A549 (cell line): ENCODE results near the gene PFAS. TPM values are rescaled to one million over a fixed set of nuclear protein-coding genes. Genes with fewer than 3 reads are reported as not detected.

Experiments used
- ATAC-seq, 2 experiments: fragments of 200-7000 bp in 1 of 2; fragments of >200 bp in 1 of 2; cut with Nextera tagmentation in 1 of 2; cut with Tn5 transposase in 1 of 2; 3 replicates each; pipeline versions ENCODE4 v1.8.0 to v1.9.1; 2018 to 2020; ENCODE audit warnings: mild to moderate bottlenecking in 1 of 2, moderate library complexity in 1 of 2
- CTCF ChIA-PET: fragments of 300-600 bp; sonication (Branson Sonifier 250); formaldehyde crosslinking; extraction: SDS; loops from one replicate; lab custom pipeline; 2021; ENCODE audit warnings: antibody characterized with exemption, inconsistent platforms; lab: Yijun Ruan, JAX
- POLR2A ChIA-PET: fragments of 350-600 bp; formaldehyde crosslinking; extraction: SDS; loops from one replicate; lab custom pipeline; 2021; ENCODE audit warnings: antibody characterized with exemption, inconsistent platforms; lab: Yijun Ruan, JAX
- DNase-seq, 2 experiments: peaks; one replicate each; pipeline versions ENCODE4 v3.0.0 to v3.0.0-alpha.2; 2011 to 2016; ENCODE audit warnings: low read depth in 1 of 2, low spot score in 1 of 2
- FAIRE-seq: peaks from 2 replicates; lab custom pipeline; 2011; peaks lifted over from hg19 to GRCh38; lab: Jason Lieb, UNC
- H3K27ac ChIP-seq, 2 experiments: fragments of >200 bp; sonication (Bioruptor Twin); formaldehyde crosslinking; 3 replicates each; pipeline ENCODE4 v1.5.1; 2016 to 2017
- H3K4me1 ChIP-seq: fragments of >200 bp; sonication (Bioruptor Twin); formaldehyde crosslinking; 3 replicates; pipeline ENCODE4 v1.6.1; 2016
- H3K4me2 ChIP-seq: fragments of >200 bp; sonication (Bioruptor Twin); formaldehyde crosslinking; 3 replicates; pipeline ENCODE4 v1.6.1; 2016
- H3K4me3 ChIP-seq: fragments of >200 bp; sonication (Bioruptor Twin); formaldehyde crosslinking; 3 replicates; pipeline ENCODE4 v1.5.1; 2016
- H3K9me3 ChIP-seq: fragments of >200 bp; sonication (Bioruptor Twin); formaldehyde crosslinking; 3 replicates; pipeline ENCODE4 v1.6.1; 2016
- EHMT2 ChIP-seq: fragments of 200-600 bp; sonication (generic); IDR thresholded peaks from 2 replicates; pipeline ENCODE4 v1.6.1; 2016; ENCODE audit warnings: antibody characterized with exemption, low read depth, mild to moderate bottlenecking, moderate library complexity
- EP300 ChIP-seq, 2 experiments: fragments of >200 bp; sonication (Bioruptor Twin); formaldehyde crosslinking; IDR thresholded peaks; 2 replicates in 1 of 2; 3 replicates in 1 of 2; pipeline ENCODE4 v1.6.1; 2016 to 2017
- ESRRA ChIP-seq: fragments of 150-350 bp; IDR thresholded peaks from 2 replicates; pipeline ENCODE4 v1.6.1; 2014; ENCODE audit warnings: mild to moderate bottlenecking, low read length, borderline replicate concordance
- FOSB ChIP-seq: fragments of 250-450 bp; sonication (Bioruptor Pico); IDR thresholded peaks from 2 replicates; pipeline ENCODE4 v1.5.0; 2020; ENCODE audit warnings: mild to moderate bottlenecking, moderate library complexity
- GATA3 ChIP-seq: IDR thresholded peaks from 2 replicates; pipeline ENCODE4 v1.6.1; 2012; ENCODE audit warnings: borderline replicate concordance
- HDAC2 ChIP-seq: fragments of 200-600 bp; sonication (generic); IDR thresholded peaks from 2 replicates; pipeline ENCODE4 v1.6.1; 2016
- HEYL ChIP-seq: fragments of 250-450 bp; sonication (Bioruptor Pico); IDR thresholded peaks from 2 replicates; pipeline ENCODE4 v1.8.0; 2021; ENCODE audit warnings: mild to moderate bottlenecking, moderate library complexity
- HMGXB4 ChIP-seq: fragments of 250-450 bp; sonication (Bioruptor Pico); IDR thresholded peaks from 2 replicates; pipeline ENCODE4 v1.5.0; 2021; ENCODE audit warnings: mild to moderate bottlenecking, moderate library complexity, borderline replicate concordance
- HOXB13 ChIP-seq: fragments of 250-450 bp; sonication (Bioruptor Pico); IDR thresholded peaks from 2 replicates; pipeline ENCODE4 v1.5.0; 2020; ENCODE audit warnings: low read depth, mild to moderate bottlenecking, moderate library complexity
- MAX ChIP-seq: IDR thresholded peaks from 2 replicates; pipeline ENCODE4 v1.6.1; 2012
- NFE2L2 ChIP-seq: fragments of 150-350 bp; conservative IDR thresholded peaks from 2 replicates; pipeline ENCODE4 v1.6.1; 2014; ENCODE audit warnings: low read length
- NPAS2 ChIP-seq: fragments of 250-450 bp; sonication (Bioruptor Pico); IDR thresholded peaks from 2 replicates; pipeline ENCODE4 v1.8.0; 2022; ENCODE audit warnings: mild to moderate bottlenecking, moderate library complexity, borderline replicate concordance
- PHF8 ChIP-seq: fragments of 200-600 bp; sonication (generic); IDR thresholded peaks from 2 replicates; pipeline ENCODE4 v1.6.1; 2016; ENCODE audit warnings: low read depth, mild to moderate bottlenecking, antibody characterized with exemption, moderate library complexity, borderline replicate concordance
- POLR2AphosphoS2 ChIP-seq: conservative IDR thresholded peaks from 2 replicates; pipeline ENCODE4 v1.6.1; 2012; ENCODE audit warnings: low read length, improper control_type of control experiment, inconsistent platforms
- RAD21 ChIP-seq, 2 experiments: fragments of >200 bp in 1 of 2; sonication (Bioruptor Twin) in 1 of 2; formaldehyde crosslinking in 1 of 2; IDR thresholded peaks in 1 of 2; conservative IDR thresholded peaks in 1 of 2; 2 replicates in 1 of 2; 3 replicates in 1 of 2; pipeline ENCODE4 v1.6.1; 2012 to 2018; ENCODE audit warnings: inconsistent platforms in 1 of 2
- RCOR1 ChIP-seq: fragments of 150-350 bp; IDR thresholded peaks from 2 replicates; pipeline ENCODE4 v1.6.1; 2014; ENCODE audit warnings: antibody characterized with exemption, low read length, low read depth
- TFCP2L1 ChIP-seq: fragments of 250-450 bp; sonication (Bioruptor Pico); IDR thresholded peaks from 2 replicates; pipeline ENCODE4 v1.5.0; 2021; ENCODE audit warnings: mild to moderate bottlenecking
- USF2 ChIP-seq: fragments of 450-650 bp; IDR thresholded peaks from 2 replicates; pipeline ENCODE4 v1.6.1; 2014; ENCODE audit warnings: antibody characterized with exemption
- ZFP36 ChIP-seq: fragments of 450-650 bp; IDR thresholded peaks from 2 replicates; pipeline ENCODE4 v1.6.1; 2014; ENCODE audit warnings: borderline replicate concordance; ENCODE audit not compliant: partially characterized antibody
- WGBS: methylation state at CpG from one replicate; pipeline ENCODE4 v1.1.6; 2017; ENCODE audit errors: missing lambda C conversion rate; 5-methylcytosine and 5-hydroxymethylcytosine counted together
- polyA plus RNA-seq, 4 experiments: library from polyadenylated mRNA; depleted of rRNA in 3 of 4; stranded (reverse); fragments of >200 nt; fragmentation: RNase III in 1 of 4; extraction: RNeasy Plus Mini Kit Qiagen cat#74134 plus additional on column Dnase treatment in 1 of 4; gene quantifications; 2 replicates in 3 of 4; 3 replicates in 1 of 4; pipeline ENCODE4 v1.2.3, GENCODE V29; 2011 to 2017
- TF ChIP-seq, protein P1 (sequence below): IDR thresholded peaks from 2 replicates; pipeline ENCODE4 v1.6.1; 2012

Gene PFAS
- polyA plus RNA-seq, 2 of the 4 experiments (the other 2 are of a cell fraction) = 51.9 to 58.2 TPM

GRCh38 chr17:8272421-8272820 is 23.3 kb downstream of the PFAS start:
- ATAC-seq (no peak), FAIRE-seq (no peak), DNase-seq (no peak)
- Histone ChIP-seq H3K9me3 (no peaks in the 10 kb centered on the region), H3K27ac (no peak overlapping the region), H3K4me3 (no peak overlapping the region), H3K4me1 (no peaks in the 10 kb centered on the region), H3K4me2 (no peak overlapping the region)
- POLR2A ChIA-PET = interaction anchor here (1.0 to 1.8 kb wide), 2 partner anchors 16 to 23 kb away, joined by 3 to 5 read pairs; partner anchors contain the start of gene RANGRF
- CTCF ChIA-PET = interaction anchor here (3.3 kb wide), 1 partner anchor 17 kb away, joined by 14 read pairs; no protein-coding TSS in a partner anchor
- WGBS = 92% methylated on average over 1 of the region's 1 CpG
- TF ChIP-seq TFCP2L1 (no peak), NFE2L2 (no peak), EP300 (IDR thresholded peaks at IDR 0.05) (no peak), HOXB13 (CRISPR knock-in tag) (no peak), ESRRA (no peak), HEYL (no peak), ZFP36 (no peak), POLR2AphosphoS2 (no peak), MAX (no peak), HMGXB4 (CRISPR knock-in tag) (no peak)
- TF ChIP-seq, protein P1, sequence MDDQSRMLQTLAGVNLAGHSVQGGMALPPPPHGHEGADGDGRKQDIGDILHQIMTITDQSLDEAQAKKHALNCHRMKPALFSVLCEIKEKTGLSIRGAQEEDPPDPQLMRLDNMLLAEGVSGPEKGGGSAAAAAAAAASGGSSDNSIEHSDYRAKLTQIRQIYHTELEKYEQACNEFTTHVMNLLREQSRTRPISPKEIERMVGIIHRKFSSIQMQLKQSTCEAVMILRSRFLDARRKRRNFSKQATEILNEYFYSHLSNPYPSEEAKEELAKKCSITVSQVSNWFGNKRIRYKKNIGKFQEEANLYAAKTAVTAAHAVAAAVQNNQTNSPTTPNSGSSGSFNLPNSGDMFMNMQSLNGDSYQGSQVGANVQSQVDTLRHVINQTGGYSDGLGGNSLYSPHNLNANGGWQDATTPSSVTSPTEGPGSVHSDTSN = no peak

- ChIA-PET CTCF (interaction anchor here (0.7 to 2.0 kb wide), 3 partner anchors 8 to 1168 kb away, joined by 3 to 6 read pairs (median 3); no protein-coding TSS in a partner anchor), POLR2A (interaction anchor here (1.8 kb wide), 1 partner anchor 15 kb away, joined by 5 read pairs; the partner anchor contains the start of gene RANGRF)
- Histone ChIP-seq H3K9me3 (no peaks in the 10 kb centered on the region), H3K4me2 (no peak overlapping the region), H3K4me1 (no peaks in the 10 kb centered on the region), H3K4me3 (no peak overlapping the region), H3K27ac (no peak overlapping the region)
- DNase-seq (no peak), FAIRE-seq (no peak), ATAC-seq (no peak)
- WGBS = 92% methylated on average over 4 of the region's 4 CpGs
- no peak for TF ChIP-seq PHF8
- TF ChIP-seq NPAS2 (CRISPR knock-in tag) = no peak
- TF ChIP-seq GATA3 = no peak
- no peak for TF ChIP-seq RAD21 (conservative IDR thresholded peaks at IDR 0.05 in 1 of 2, IDR thresholded peaks at IDR 0.05 in 1 of 2)
- TF ChIP-seq FOSB = no peak
- TF ChIP-seq EHMT2 = no peak
These were observed 24.9 kb downstream of the PFAS start for GRCh38 chr17:8273884-8274444.

GRCh38 chr17:8274816-8275215 is 25.7 kb downstream of the PFAS start:
- ChIA-PET POLR2A (interaction anchor here (2.1 kb wide), 1 partner anchor 14 kb away, joined by 8 read pairs; the partner anchor contains the start of gene RANGRF), CTCF (interaction anchor here (1.1 to 2.0 kb wide), 2 partner anchors 9 to 201 kb away, joined by 6 to 7 read pairs; no protein-coding TSS in a partner anchor)
- DNase-seq = no peak
- Histone ChIP-seq H3K27ac (no peak overlapping the region), H3K9me3 (no peaks in the 10 kb centered on the region), H3K4me2 (no peak overlapping the region), H3K4me1 (no peaks in the 10 kb centered on the region), H3K4me3 (no peak overlapping the region)
- no peak for ATAC-seq
- FAIRE-seq = no peak
- 73% methylated on average over 5 of the region's 5 CpGs for WGBS
- TF ChIP-seq RCOR1 (no peak), HDAC2 (no peak), USF2 (no peak)
